ENCODE measurements around the gene GPC6.
"Not testable (repeated sequence)": the region's sequence is repeated elsewhere in the genome, so short reads cannot be mapped to it uniquely, and the experiment has no call there.

Gene GPC6

DNA sequence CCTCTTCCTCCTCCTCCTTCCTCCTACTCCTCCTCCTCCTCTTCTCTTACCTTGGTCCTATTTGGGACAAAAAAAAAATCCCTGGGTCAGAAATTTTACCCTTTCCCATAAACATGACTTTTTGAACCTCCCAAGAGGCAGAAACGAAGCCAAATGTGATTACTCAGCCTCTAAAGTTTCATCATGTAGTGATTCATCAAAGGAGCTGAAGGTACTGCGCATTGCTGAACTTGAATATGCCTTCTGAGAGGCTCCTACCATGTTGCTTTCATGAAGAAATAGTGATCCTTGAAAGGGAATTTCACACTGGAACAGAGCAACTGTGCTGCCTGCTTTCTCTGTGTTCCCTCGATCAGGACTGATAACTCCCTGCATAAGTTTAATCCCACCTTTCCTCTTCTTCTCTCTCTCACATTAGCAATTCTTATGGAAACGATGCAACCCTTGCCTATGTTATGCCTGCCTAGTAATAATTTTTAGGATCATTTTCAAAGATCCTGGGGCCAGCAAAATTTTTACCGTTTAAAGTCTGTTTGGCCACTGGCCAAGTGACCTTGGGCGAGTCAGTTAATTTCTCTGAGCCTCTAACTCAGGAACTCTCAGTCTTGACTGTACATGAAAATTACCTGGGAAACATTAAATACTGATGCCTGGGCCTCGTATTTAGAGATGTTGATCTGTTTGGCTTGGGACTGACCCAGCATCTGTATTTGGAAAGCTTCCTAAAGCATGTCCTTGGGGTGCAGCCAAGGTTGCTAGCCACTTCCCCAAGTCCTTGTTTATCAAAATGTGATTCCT is 1103.3 kb downstream of the GPC6 start:
- in situ Hi-C loops (cut with HindIII; ENCODE audit: low sequenced_read_pairs): no loop called here

DNA sequence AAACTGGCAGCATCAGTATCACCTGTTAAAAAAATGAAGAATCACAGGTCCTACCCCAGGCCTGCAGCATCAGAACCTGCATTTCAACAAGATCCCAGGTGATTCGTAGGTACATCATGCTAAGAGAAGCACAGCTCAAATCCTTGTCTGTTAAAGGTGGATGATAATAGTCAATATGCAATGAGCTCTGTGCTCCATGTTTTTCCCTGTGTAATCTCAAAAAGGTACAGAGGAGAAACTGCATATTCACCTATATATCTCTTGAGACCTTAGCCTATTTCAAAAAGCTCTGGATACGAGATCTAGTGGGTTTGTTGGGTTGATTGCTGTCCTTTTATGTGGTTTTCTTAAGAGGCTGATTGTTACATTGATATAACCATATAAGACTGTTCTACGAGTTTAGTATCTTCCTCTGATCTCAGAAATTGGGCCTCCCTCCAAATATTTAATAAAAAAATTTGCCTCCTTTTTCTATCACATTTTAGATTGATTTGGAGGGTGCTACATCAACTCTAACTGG is 1104.0 kb downstream of the GPC6 start:
- in situ Hi-C loops (cut with HindIII; ENCODE audit: low sequenced_read_pairs): no loop called here

DNA sequence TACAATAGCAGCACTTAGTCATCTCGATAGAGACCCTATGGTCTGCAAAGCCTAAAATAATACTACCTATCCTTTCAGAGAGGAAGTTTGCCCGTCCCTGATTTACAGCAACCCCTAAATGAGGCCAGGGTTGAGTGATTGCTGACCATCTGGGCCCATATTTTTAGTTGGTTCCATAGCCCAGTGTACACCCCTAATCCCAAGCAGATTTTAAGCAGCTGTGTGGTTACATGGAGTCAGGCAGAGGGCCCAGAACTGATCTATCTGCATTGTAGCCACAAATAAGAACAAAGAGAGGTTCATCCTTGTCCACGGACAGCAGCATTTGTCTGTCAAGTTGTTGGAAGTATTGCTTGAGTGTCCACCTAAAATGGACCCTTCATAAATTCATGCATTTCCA is 1104.7 kb downstream of the GPC6 start:
- in situ Hi-C loops (cut with HindIII; ENCODE audit: low sequenced_read_pairs): no loop called here

DNA sequence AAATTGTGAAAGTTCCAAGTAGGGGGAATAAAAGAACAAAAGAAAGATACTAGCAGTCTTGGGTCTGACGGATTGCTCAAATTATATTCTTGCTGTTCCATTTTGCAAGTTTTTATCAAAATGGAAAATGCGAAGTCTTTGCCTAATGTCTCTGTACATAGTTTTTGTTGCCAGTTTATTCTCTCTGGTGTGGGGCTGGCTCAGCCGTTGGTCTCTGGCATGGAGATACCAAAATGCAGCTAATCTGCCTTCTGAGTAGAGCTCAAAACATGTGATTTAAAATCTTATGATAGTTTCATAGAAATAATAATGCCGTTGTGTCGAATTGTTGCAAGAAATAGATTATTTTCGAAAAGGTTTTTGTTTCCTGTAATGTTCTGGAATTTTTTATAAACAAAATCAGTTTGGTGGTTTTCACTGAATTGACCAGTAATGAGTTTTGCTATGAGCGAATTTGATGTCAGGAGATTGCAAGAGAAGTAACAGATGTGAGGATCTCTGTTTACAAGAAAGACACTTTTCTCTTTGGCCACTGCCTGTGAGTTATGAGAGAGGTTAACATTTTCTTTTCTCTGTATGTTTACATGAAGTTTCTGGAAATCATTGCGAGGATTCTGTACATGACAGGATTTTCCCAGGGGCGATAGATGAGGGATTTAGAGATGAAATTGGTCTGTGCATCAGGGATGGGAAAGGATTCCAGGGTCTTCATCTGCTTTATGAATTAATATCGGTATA is 1105.9 kb downstream of the GPC6 start:
- in situ Hi-C loops (cut with HindIII; ENCODE audit: low sequenced_read_pairs): no loop called here

DNA sequence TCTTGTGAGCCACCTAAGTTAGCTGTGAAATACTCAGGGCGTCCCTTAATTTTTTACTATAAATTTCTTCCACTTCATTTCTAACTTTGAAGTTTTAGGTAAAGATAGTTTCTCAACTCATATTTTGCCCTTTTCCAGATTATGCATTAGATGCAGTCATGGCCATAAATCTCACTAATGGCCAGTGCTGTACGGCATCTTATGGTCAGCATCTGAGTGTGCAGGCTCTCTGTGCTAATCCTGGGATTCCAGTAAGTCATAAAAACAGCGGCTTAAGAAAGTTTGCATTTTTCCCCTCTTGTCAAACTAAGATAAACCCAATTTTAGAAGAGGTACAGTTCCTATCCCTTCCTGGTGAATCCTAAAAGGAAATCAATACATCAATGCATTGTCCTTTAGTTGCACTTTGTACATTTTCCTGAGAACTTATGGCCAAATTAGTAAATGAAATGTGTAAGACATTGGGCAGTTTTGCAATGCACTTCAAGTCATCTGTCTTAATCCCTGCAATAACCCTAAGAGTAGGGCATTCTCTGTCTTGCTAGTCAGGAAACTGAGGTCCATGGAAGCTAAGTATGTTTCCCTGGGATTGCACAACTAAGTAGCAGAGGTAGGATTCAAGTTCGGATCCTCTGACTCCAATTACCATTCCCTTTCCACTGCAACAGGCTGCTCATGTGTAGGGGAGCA is 1106.7 kb downstream of the GPC6 start:
- in situ Hi-C loops (cut with HindIII; ENCODE audit: low sequenced_read_pairs): no loop called here

DNA sequence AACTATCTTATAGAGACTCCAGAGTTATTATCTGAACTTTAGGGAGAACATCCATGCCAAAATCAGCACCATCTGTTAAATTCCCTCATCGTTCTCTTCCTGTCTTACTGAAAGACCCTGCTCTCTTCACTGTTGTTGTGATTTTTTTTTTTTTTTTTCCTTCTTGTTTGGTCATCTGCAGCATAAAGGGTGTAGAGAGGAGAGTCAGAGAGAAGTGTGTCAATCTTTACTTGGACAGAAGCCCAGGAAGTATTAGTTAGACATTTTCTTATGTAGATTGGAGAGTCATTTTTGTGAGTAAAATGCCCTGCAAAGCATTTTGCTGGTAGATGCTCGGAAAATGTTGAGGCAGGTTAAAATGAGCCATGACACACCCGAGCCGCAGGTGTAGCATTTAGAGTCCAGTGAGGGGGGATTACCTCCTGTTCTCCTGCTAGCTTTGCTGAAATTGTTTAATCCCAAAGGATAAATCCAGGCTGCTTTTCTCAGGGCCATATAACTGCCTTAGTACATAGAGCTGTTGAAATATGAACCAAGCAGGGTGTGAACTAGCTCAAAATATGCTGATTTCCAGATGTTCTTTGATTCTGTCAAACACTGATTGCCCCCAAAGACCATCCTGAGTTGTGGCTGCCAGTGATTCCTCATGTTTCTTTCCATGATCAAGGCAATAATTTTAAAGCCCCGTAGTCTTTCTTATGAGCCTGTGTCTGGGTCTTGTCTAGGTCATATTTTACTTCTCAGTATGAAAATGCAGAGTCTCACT is 1109.3 kb downstream of the GPC6 start:
- in situ Hi-C loops (cut with HindIII; ENCODE audit: low sequenced_read_pairs): no loop called here

DNA sequence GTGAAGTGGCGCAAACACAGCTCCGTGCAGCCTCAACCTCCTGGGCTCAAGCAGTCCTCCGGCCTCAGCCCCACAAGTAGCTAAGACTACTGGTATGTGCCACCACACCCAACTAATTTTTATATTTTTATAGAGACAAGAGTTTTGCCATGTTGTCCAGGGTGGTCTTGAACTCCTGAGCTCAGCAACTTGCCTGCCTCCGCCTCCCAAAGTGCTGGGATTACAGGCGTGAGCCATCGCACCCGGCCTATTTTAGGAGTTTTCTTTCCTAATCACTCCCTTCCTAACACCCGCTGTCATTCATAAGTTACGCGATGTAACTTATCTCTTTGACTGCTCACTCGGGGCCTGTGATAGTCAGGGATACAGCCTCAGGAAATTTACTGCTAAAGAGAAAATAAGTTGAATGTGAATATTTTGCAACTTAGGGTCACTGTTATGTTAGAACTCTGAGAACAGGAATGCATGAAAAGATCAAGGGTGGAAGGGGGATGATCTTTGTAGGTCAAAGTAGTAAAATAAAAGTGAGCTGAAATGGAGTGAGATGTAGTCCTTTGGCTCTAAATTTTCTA is 1112.6 kb downstream of the GPC6 start:
- in situ Hi-C loops (cut with HindIII; ENCODE audit: low sequenced_read_pairs): no loop called here

DNA sequence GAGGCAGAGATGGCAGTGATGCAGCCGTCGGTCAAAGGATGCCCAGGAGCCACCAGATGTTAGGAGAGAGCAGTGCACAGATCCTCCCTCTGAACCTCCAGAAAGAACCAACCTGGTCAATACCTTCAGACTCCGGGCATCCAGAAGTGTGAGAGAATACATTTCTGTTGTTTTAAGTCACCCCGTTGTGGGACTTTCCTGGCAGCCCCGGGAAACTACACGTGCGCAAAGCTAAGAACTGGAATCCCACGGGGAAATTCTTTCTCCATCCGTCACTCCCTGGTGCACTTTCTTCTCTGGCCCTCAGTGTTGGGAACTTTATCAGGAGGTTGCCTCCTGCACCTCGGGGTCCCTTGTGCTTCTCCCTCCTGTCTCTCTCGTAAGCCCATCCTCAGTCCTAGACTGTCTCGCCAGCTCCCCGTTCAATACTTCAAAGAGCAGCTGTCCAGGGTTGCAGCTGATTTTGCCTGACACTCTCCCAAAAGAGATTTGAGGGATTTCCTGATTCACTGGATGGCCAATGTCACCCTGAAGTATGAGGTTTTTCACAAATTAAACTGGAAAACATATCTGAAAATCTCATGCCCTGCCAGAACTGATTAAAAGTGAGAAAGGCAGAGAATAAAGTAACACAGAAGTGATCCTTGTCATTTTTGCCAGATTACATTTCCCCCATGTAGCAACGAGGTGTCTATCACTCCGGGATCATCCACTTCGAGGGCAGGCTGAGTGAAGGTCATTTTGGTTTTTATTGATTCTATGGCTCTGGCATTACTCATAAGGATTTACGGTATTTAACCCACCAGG is 1116.0 kb downstream of the GPC6 start:
- in situ Hi-C loops (cut with HindIII; ENCODE audit: low sequenced_read_pairs): no loop called here

DNA sequence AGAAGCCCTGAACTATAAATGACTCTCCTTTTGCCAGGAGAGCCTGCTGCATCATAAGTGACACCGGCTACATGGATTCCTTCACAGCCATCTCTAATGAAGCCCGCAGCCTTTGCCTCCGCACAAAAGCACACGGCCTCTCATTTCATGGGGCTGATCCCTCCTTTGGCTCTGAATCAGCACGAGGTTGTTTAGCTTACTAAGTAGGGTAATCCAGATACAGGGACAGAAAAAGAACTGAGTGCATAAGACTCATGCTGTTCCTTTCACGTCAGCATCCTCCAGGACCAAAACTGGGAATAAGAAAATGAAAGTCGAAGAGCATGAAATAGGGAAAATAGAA is 1116.6 kb downstream of the GPC6 start:
- in situ Hi-C loops (cut with HindIII; ENCODE audit: low sequenced_read_pairs): no loop called here

DNA sequence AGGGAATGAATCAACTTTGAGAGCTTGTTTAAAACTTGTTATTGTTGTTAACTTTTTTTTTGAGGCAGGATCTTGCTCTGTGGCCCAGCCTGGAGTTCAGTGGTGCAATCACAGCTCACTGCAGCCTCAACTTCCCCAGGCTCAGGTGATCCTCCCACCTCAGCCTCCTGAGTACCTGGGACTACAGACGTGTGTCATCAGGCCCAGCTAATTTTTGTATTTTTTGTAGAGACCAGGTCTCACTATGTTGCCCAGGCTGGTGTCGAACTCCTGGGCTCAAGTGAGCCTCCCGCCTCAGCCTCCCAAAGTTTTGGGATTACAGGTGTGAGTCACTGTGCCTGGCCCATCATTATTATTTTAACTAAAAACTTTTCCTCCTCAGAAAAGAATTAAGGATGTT is 1117.1 kb downstream of the GPC6 start:
- in situ Hi-C loops (cut with HindIII; ENCODE audit: low sequenced_read_pairs): not testable (repeated sequence)

DNA sequence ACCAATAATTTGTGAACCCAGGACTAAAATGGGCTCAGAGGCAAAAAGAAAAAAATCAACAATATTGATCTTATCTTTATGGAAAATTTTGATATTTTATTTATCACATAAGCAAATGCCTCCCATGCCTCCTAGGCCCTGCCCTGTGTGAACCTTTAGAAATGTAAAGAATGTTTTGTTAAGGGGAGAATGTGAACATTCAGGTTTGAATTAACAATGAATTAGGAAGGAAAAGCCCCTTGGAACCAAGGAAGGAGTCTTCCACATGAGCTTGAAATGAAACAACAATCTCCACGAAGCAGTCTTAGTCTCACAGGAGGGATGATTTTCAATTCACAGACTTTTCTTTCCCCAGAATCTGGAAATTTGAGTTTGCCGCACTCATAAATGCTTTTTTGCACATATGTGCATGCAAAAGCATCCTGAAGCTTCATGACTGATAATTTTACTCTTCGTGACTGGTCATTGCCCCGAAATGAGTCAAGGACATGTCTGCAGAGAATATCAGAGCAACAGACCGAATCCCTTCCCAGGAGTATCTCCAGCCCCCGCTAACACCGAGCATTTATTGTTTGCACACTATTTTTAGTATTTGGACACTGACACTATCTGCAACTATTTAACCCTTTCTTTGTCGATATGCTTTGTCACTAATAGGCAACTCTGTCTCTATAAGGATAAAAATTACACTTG is 1117.7 kb downstream of the GPC6 start:
- in situ Hi-C loops (cut with HindIII; ENCODE audit: low sequenced_read_pairs): no loop called here

DNA sequence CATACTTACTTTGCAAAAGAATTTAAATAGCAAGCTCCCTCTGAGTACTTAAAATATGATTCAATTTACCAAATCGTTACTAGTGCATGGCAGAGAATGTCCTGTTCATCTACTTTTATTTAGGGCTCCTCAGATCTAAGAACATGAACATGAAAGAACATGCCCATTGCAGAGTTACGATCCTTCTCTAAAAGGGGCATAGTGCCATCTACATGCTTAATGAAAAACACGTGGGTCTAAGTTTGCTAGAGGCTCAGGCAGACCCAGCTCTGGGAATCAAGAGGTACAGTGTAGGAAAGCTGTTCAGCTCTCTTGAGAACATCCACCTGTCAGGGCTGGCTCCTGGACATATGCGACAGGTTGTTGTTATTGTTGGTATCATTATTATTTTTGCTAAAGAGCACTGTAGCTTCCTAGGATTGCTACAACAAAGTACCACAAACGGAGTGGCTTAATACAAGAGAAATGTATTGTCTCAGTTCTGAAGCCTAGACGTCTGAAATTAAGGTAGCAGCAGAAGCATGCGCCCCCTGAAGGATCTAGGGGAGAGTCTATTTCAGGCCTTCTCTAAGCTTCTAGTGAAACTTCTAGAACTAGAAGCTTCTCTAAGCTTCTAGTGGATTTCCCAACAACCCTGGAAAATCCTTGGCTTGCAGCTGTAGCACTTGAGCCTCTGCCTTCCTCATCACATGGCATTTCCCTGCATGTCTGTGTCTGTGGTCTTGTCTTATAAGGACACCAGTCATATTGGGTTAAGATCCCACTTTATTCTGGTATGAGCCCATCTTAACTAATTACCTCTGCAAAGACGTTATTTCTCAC is 1119.0 kb downstream of the GPC6 start:
- in situ Hi-C loops (cut with HindIII; ENCODE audit: low sequenced_read_pairs): no loop called here

DNA sequence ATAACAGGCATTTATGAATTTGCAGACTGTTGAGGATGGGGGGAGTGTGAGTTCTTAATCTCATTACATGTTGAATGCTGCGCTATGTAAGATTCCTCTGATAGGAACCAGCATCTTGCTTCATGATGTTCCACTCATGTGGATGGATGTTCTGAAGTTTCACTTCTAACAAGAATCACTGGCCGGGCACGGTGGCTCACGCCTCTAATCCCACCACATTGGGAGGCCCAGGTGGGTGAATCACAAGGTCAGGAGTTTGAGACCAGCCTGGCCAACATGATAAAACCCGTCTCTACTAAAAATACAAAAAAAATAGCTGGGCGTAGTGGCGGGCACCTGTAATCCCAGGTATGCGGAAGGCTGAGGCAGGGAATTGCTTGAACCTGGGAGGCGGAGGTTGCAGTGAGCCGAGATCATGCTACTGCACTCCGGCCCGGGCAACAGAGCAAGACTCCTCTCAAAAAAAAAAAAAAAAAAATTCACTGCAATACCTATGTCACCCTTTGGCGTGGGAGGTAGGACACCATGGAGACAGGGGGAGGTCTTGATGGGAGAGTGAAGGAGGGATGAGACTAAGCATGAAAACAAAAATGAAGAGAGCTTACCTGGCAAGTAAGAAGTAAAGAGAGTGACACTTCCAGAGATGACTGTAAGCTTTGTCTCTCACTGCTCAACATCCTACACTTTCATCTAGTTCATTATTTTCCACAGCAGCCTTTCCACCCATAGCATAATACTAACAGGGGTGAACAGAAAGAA is 1119.8 kb downstream of the GPC6 start:
- in situ Hi-C loops (cut with HindIII; ENCODE audit: low sequenced_read_pairs): no loop called here

DNA sequence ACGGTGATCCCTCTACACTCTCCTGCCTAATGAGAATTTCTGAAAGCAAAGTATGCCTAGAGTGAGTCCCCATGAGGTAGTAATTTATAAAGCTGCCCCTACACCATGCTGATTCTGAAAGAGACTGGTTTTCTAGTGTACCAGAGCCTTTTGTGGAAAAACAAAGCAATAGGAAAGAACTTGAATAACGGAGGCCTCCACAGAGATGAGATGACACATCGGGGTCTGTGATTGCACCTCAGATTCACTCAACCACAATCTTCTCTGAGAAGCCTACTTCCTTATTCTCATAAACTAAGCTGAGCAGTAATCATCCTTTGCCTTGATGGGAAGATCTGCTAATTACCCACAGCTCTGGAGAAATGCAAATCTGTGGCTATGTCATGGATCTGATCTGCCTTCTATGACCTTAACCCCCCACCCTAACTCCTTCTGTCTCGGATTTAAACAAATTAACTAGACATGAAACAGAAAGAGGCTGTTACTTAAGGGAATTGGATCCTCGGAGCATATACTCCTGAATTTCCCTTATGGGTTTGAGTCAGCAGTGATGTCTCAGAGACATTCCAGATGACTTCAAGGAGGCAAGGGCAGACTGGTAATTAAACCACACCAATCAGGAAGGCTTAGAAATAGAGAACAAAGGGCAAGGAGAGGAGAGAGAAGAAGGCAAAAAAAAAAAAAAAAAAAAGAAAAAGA is 1124.8 kb downstream of the GPC6 start:
- in situ Hi-C loops (cut with HindIII; ENCODE audit: low sequenced_read_pairs): no loop called here

DNA sequence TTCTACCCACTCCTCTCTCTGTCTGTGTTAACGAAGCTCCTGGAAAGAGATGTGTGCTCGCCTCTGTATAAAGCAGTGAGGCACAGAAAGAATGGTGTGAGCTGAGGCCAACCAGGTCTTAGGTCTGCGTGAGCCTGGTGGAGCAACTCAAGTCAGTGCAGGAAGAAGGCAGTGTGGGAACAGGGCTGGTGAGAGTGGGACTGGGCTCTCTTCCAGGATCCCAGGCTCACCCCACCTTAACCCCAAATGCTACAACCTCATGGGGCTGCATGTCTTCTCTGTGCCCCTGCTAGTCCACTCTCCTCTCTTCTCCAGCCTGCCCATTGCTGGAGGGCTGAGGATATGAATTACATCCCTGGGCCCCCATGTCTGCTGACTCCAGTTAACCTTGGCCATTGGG is 1125.5 kb downstream of the GPC6 start:
- in situ Hi-C loops (cut with HindIII; ENCODE audit: low sequenced_read_pairs): no loop called here

DNA sequence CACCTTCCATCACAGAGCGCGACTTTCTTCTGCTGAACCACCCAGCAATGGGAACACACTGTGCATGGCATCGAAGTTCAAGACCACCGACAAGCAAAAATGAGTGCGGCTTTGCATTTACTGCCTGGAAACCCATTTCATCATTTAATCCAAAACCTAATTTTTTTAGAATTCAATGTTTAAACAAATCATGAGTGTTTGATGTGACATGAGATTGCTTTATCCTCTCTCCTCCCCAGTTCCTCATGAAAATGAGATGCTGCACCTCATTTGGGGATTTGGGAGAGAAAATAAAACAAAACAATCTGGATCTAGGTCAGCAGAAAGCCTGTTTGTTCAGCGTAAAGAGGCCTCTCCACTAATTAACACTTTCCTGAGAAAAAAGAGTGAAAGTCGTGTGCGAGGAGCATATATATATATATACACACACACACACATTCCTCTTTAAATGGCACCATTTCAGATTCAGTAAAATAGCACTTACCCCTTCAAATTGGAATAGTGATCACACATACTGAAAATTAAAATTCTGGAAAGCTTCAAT is 1126.6 kb downstream of the GPC6 start:
- in situ Hi-C loops (cut with HindIII; ENCODE audit: low sequenced_read_pairs): no loop called here

DNA sequence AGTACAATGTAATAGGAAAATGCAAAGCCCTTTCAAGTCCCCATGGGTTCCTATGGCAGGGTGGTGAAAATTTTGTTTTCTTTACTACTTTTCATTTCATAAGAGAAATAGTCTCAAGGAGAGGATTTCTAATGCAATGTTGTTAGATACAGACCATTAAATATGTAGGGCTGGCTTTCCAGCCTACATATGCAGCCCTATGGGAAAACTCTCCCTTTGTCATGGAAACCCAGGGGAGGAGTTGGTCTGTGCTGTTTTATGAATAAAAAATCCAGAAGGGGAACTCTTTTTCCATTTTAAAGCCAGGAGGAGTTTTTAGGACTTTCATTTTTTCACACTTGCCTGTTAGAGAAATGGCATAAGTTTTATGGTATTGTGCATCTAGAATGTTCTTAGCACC is 1133.3 kb downstream of the GPC6 start:
- in situ Hi-C loops (cut with HindIII; ENCODE audit: low sequenced_read_pairs): no loop called here
